K562 (cell line): ENCODE measurements around the gene NRF1. TPM values are rescaled to one million over a fixed set of nuclear protein-coding genes. Genes with fewer than 3 reads are reported as not detected.

Experiments
- ATAC-seq: fragments of 200-7000 bp; cut with Tn5 transposase; 3 replicates; pipeline ENCODE4 v1.9.1; 2020; ENCODE audit warnings: moderate library complexity
- BruUV-seq: library from RNA; stranded (reverse); fragments of 400-500 nt; replicated peaks from 2 replicates; lab custom pipeline; 2021; lab: Mats Ljungman, UMichigan
- CTCF ChIA-PET: fragments of 300-600 bp; formaldehyde crosslinking; extraction: SDS; loops from one replicate; lab custom pipeline; 2021; ENCODE audit warnings: low intra/inter-chr PET ratio; lab: Yijun Ruan, JAX
- POLR2A ChIA-PET: fragments of 300-600, 350-650 bp; sonication (Branson Sonifier 250); formaldehyde crosslinking; extraction: SDS; loops from one replicate; lab custom pipeline; 2021; ENCODE audit warnings: antibody characterized with exemption, inconsistent platforms; lab: Yijun Ruan, JAX
- DNase-seq, 4 experiments: peaks; one replicate each; pipeline versions ENCODE4 v3.0.0 to v3.0.0-alpha.2; 2011 to 2018; ENCODE audit warnings: low spot score in 3 of 4, mixed read lengths in 3 of 4; ENCODE audit errors: extremely low read depth in 1 of 4
- FAIRE-seq: peaks from 2 replicates; lab custom pipeline; 2011; peaks lifted over from hg19 to GRCh38; lab: Jason Lieb, UNC
- H2AFZ ChIP-seq: 2 replicates; pipeline ENCODE4 v1.6.0; 2011; ENCODE audit warnings: low read depth, low read length, control low read depth, inconsistent platforms
- H3K27ac ChIP-seq: fragments of 200-600 bp; 3 replicates; pipeline ENCODE4 v1.8.0; 2011; ENCODE audit warnings: low read depth, mild to moderate bottlenecking, control low read depth, inconsistent platforms, low read length, moderate library complexity, mixed read lengths; ENCODE audit errors: extremely low read depth
- H3K27me3 ChIP-seq, 2 experiments: fragments of 300-600 bp in 1 of 2; 2 replicates in 1 of 2; 3 replicates in 1 of 2; pipeline versions ENCODE4 v1.6.0 to v1.8.0; 2011; ENCODE audit warnings: inconsistent platforms in 2 of 2, low read length in 2 of 2, mild to moderate bottlenecking in 1 of 2, mixed read lengths in 1 of 2, moderate library complexity in 1 of 2; ENCODE audit not compliant: control insufficient read depth in 2 of 2, insufficient read depth in 2 of 2
- H3K36me3 ChIP-seq: fragments of 300-600 bp; 3 replicates; pipeline ENCODE4 v1.8.0; 2011; ENCODE audit warnings: mild to moderate bottlenecking, low read length, inconsistent platforms; ENCODE audit not compliant: control insufficient read depth, insufficient read depth
- H3K4me1 ChIP-seq, 2 experiments: fragments of 200-600 bp in 1 of 2; replicated peaks in 1 of 2; 2 replicates in 1 of 2; 3 replicates in 1 of 2; pipeline versions ENCODE4 v1.5.1 to v1.8.0; 2011; ENCODE audit warnings: inconsistent platforms in 2 of 2, low read length in 2 of 2, mild to moderate bottlenecking in 1 of 2, mixed read lengths in 1 of 2, moderate library complexity in 1 of 2; ENCODE audit not compliant: control insufficient read depth in 2 of 2, insufficient read depth in 2 of 2
- H3K4me2 ChIP-seq: 2 replicates; pipeline ENCODE4 v1.6.1; 2011; ENCODE audit warnings: low read length, control low read depth, inconsistent platforms, mixed read lengths; ENCODE audit not compliant: insufficient read depth
- H3K4me3 ChIP-seq: fragments of 200-600 bp; sonication (generic), shearing (Covaris generic); 2 replicates; pipeline ENCODE4 v1.5.1; 2016; ENCODE audit warnings: control low read depth, inconsistent platforms
- H3K79me2 ChIP-seq: fragments of 200-600 bp; 3 replicates; pipeline ENCODE4 v1.8.0; 2011; ENCODE audit warnings: low read length, inconsistent platforms; ENCODE audit not compliant: control insufficient read depth, insufficient read depth
- H3K9ac ChIP-seq, 2 experiments: 2 replicates each; pipeline versions ENCODE4 v1.6.0 to v1.6.1; 2011; ENCODE audit warnings: low read depth in 2 of 2, low read length in 2 of 2, control low read depth in 1 of 2, inconsistent platforms in 1 of 2, mild to moderate bottlenecking in 1 of 2, mixed read lengths in 1 of 2; ENCODE audit not compliant: insufficient read depth in 1 of 2
- H3K9me1 ChIP-seq: one replicate; pipeline ENCODE4 v1.6.0; 2011; ENCODE audit warnings: inconsistent platforms, mild to moderate bottlenecking, low read length, moderate library complexity; ENCODE audit not compliant: control insufficient read depth, insufficient read depth
- H3K9me3 ChIP-seq: replicated peaks from 2 replicates; pipeline ENCODE4 v1.5.1; 2011; ENCODE audit warnings: low read depth, low read length, inconsistent platforms; ENCODE audit not compliant: control insufficient read depth, insufficient read depth
- H4K20me1 ChIP-seq: replicated peaks from 2 replicates; pipeline ENCODE4 v1.6.1; 2011; ENCODE audit warnings: low read length, inconsistent platforms, mixed read lengths; ENCODE audit not compliant: control insufficient read depth, insufficient read depth
- CREBBP ChIP-seq: IDR thresholded peaks from one replicate; pipeline ENCODE4 v1.6.1; 2012; ENCODE audit warnings: low read depth, mild to moderate bottlenecking, control low read depth, inconsistent platforms, low read length
- CSDE1 ChIP-seq, 2 experiments: fragments of 450-650 bp; IDR thresholded peaks; 2 replicates each; pipeline ENCODE4 v1.6.1; 2016; ENCODE audit warnings: mild to moderate bottlenecking in 1 of 2
- HDAC6 ChIP-seq: IDR thresholded peaks from 2 replicates; pipeline ENCODE4 v1.6.1; 2012; ENCODE audit warnings: low read depth, mild to moderate bottlenecking, control low read depth, inconsistent platforms, low read length, moderate library complexity
- MAZ ChIP-seq, 2 experiments: fragments of 450-650 bp in 1 of 2; sonication (generic) in 1 of 2; formaldehyde crosslinking; IDR thresholded peaks in 1 of 2; conservative IDR thresholded peaks in 1 of 2; 2 replicates each; pipeline versions ENCODE4 v1.4.0 to v1.5.0; 2020; ENCODE audit warnings: mild to moderate bottlenecking in 1 of 2, missing genetic modification reagents in 1 of 2
- MTA1 ChIP-seq: fragments of 450-650 bp; IDR thresholded peaks from 2 replicates; pipeline ENCODE4 v1.6.1; 2017; ENCODE audit warnings: borderline replicate concordance
- PHF21A ChIP-seq: fragments of 450-650 bp; IDR thresholded peaks from 2 replicates; pipeline ENCODE4 v1.6.1; 2017; ENCODE audit warnings: low read depth, borderline replicate concordance
- SMAD1 ChIP-seq: fragments of 150-350 bp; IDR thresholded peaks from 2 replicates; pipeline ENCODE4 v1.6.1; 2014; ENCODE audit warnings: low read length, low read depth; ENCODE audit not compliant: partially characterized antibody
- YY1 ChIP-seq, 3 experiments: IDR thresholded peaks; 2 replicates each; pipeline ENCODE4 v1.6.1; 2011; ENCODE audit warnings: low read length in 2 of 3, mild to moderate bottlenecking in 2 of 3, moderate library complexity in 2 of 3, borderline replicate concordance in 1 of 3, control low read depth in 1 of 3, low read depth in 1 of 3; ENCODE audit not compliant: insufficient read depth in 3 of 3, insufficient replicate concordance in 2 of 3, control insufficient read depth in 1 of 3, insufficient read length in 1 of 3; ENCODE audit errors: extremely low read depth in 1 of 3
- ZNF778 ChIP-seq: fragments of 450-650 bp; formaldehyde crosslinking; IDR thresholded peaks from 2 replicates; pipeline ENCODE4 v1.4.0; 2020; ENCODE audit warnings: mild to moderate bottlenecking, moderate library complexity
- WGBS: fragments of 100-300 bp; shearing (Covaris generic); methylation state at CpG from one replicate; pipeline ENCODE4 v1.1.6; 2016; ENCODE audit warnings: low coverage, mixed read lengths; ENCODE audit not compliant: insufficient coverage; ENCODE audit errors: missing lambda C conversion rate; 5-methylcytosine and 5-hydroxymethylcytosine counted together
- in situ Hi-C: fragments of 300-500 bp; cut with MboI; formaldehyde crosslinking; loops from 4 replicates; pipeline ENCODE4 v1.15.0; 2018; ENCODE audit warnings: inconsistent platforms, mixed read lengths
- intact Hi-C: fragments of 100-400 bp; cut with micrococcal nuclease; formaldehyde crosslinking; loops from 2 replicates; pipeline ENCODE4 v1.14.2; 2022
- polyA plus RNA-seq, 8 experiments: library from polyadenylated mRNA; depleted of rRNA in 4 of 8; stranded (reverse) in 5 of 8; unstranded in 3 of 8; fragments of >200 nt; fragmentation: Nextera tagmentation in 2 of 8; fragmentation: Illumina TruSeq in 1 of 8; extraction: Ambion mirVana in 2 of 8; extraction: Trizol in 1 of 8; gene quantifications; 2 replicates each; pipeline versions ENCODE4 v1.2.1 to v1.2.3, GENCODE V29; 2011 to 2014; ENCODE audit warnings: inconsistent platforms in 1 of 8, missing spikeins in 1 of 8
- total RNA-seq, 7 experiments: library from RNA; depleted of rRNA in 6 of 7; stranded (reverse); fragments of >200 nt in 6 of 7; fragmentation: Illumina TruSeq in 2 of 7; extraction: Trizol in 2 of 7; gene quantifications; 2 replicates each; pipeline versions ENCODE4 v1.2.1 to v1.2.3, GENCODE V29; 2011 to 2021; ENCODE audit warnings: low replicate concordance in 1 of 7
- TF ChIP-seq, protein P1 (sequence below): sonication (generic); formaldehyde crosslinking; IDR thresholded peaks from 2 replicates; pipeline ENCODE4 v1.8.0; 2022; ENCODE audit warnings: missing genetic modification reagents, mild to moderate bottlenecking, moderate library complexity, borderline replicate concordance
- TF ChIP-seq, protein P2 (sequence below): fragments of 250-450 bp; sonication (Bioruptor Pico); IDR thresholded peaks from 2 replicates; pipeline ENCODE4 v1.4.0; 2020; ENCODE audit warnings: mild to moderate bottlenecking, moderate library complexity
- TF ChIP-seq, protein P3 (sequence below): fragments of 450-650 bp; formaldehyde crosslinking; IDR thresholded peaks from 2 replicates; pipeline ENCODE4 v1.4.0; 2022; ENCODE audit warnings: missing genetic modification characterization
- TF ChIP-seq, protein P4 (sequence below): sonication (generic); formaldehyde crosslinking; IDR thresholded peaks from 2 replicates; pipeline ENCODE4 v1.8.0; 2022; ENCODE audit warnings: mild to moderate bottlenecking, missing genetic modification reagents, borderline replicate concordance
- TF ChIP-seq, protein P5 (sequence below): sonication (generic); formaldehyde crosslinking; IDR thresholded peaks from 2 replicates; pipeline ENCODE4 v1.8.1; 2022; ENCODE audit warnings: missing genetic modification reagents

NRF1 gene
- total and polyA plus RNA-seq, 9 of the 15 experiments (the other 6 are each of a cell fraction or from before 2014, with no cell fraction given) = 8.6 to 28.8 (median 20.3) TPM

DNA sequence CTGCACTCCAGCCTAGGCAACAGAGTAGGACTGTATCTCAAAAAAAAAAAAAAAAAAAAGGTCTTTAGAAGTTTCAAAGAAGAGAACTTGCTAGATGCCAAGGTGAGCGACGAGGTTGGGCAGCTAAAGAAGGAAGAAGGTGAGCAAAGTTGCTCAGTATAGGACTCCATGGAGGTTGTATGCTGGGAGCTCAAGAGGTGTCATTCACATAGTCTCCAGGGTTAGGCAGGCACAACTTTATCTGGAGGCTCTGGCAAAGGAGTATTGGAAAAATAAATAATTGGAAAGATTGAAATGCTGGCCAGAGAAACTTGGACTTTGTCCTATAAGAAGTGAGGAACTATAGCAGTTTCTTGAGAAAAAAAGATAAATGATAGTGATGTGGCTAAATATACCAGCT, 74.5 kb downstream of the NRF1 start:
- WGBS = 97% methylated on average over 2 of the region's 2 CpGs
- Histone ChIP-seq H3K9ac (no peak overlapping the region), H3K4me3 (no peak overlapping the region), H3K27me3 (no peaks in the 10 kb centered on the region), H3K9me3 (no peaks in the 10 kb centered on the region), H3K4me2 (no peak overlapping the region), H3K36me3 (peaks cover 6% of the 10 kb centered on the region; the same call in 1 of the 3 replicates), H3K9me1 (no peaks in the 10 kb centered on the region), H2AFZ (no peak overlapping the region), H3K27ac (no peak overlapping the region), H3K79me2 (no peaks in the 10 kb centered on the region), H4K20me1 (no peaks in the 10 kb centered on the region), H3K4me1 (no peaks in the 10 kb centered on the region)
- ATAC-seq = no peak
- no peak for DNase-seq
- no peak for FAIRE-seq
- CTCF ChIA-PET = no interaction called here
- in situ Hi-C loops (no loop called here), intact Hi-C loops (no loop called here)
- BruUV-seq = no TSS peak
- POLR2A ChIA-PET = interaction anchor here (1.2 kb wide), 1 partner anchor 12 kb away, joined by 4 read pairs; no protein-coding TSS in a partner anchor
- TF ChIP-seq HDAC6 = no peak
- TF ChIP-seq, protein P1, sequence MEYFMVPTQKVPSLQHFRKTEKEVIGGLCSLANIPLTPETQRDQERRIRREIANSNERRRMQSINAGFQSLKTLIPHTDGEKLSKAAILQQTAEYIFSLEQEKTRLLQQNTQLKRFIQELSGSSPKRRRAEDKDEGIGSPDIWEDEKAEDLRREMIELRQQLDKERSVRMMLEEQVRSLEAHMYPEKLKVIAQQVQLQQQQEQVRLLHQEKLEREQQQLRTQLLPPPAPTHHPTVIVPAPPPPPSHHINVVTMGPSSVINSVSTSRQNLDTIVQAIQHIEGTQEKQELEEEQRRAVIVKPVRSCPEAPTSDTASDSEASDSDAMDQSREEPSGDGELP (CRISPR knock-in tag) = no peak
- TF ChIP-seq, protein P2, sequence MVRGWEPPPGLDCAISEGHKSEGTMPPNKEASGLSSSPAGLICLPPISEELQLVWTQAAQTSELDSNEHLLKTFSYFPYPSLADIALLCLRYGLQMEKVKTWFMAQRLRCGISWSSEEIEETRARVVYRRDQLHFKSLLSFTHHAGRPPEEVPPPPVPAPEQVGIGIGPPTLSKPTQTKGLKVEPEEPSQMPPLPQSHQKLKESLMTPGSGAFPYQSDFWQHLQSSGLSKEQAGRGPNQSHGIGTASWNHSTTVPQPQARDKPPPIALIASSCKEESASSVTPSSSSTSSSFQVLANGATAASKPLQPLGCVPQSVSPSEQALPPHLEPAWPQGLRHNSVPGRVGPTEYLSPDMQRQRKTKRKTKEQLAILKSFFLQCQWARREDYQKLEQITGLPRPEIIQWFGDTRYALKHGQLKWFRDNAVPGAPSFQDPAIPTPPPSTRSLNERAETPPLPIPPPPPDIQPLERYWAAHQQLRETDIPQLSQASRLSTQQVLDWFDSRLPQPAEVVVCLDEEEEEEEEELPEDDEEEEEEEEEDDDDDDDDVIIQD (CRISPR knock-in tag) = no peak
- TF ChIP-seq, protein P3, sequence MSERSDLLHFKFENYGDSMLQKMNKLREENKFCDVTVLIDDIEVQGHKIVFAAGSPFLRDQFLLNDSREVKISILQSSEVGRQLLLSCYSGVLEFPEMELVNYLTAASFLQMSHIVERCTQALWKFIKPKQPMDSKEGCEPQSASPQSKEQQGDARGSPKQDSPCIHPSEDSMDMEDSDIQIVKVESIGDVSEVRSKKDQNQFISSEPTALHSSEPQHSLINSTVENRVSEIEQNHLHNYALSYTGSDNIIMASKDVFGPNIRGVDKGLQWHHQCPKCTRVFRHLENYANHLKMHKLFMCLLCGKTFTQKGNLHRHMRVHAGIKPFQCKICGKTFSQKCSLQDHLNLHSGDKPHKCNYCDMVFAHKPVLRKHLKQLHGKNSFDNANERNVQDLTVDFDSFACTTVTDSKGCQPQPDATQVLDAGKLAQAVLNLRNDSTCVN (CRISPR knock-in tag) = no peak
- TF ChIP-seq ZNF778 (CRISPR knock-in tag) = no peak
- no peak for TF ChIP-seq CSDE1 (IDR thresholded peaks at IDR 0.05)
- no peak for TF ChIP-seq CREBBP
- no peak for TF ChIP-seq PHF21A
- TF ChIP-seq, protein P4, sequence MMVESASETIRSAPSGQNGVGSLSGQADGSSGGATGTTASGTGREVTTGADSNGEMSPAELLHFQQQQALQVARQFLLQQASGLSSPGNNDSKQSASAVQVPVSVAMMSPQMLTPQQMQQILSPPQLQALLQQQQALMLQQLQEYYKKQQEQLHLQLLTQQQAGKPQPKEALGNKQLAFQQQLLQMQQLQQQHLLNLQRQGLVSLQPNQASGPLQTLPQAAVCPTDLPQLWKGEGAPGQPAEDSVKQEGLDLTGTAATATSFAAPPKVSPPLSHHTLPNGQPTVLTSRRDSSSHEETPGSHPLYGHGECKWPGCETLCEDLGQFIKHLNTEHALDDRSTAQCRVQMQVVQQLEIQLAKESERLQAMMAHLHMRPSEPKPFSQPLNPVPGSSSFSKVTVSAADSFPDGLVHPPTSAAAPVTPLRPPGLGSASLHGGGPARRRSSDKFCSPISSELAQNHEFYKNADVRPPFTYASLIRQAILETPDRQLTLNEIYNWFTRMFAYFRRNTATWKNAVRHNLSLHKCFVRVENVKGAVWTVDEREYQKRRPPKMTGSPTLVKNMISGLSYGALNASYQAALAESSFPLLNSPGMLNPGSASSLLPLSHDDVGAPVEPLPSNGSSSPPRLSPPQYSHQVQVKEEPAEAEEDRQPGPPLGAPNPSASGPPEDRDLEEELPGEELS (CRISPR knock-in tag) = no peak
- TF ChIP-seq MAZ (CRISPR knock-in tag; conservative IDR thresholded peaks at IDR 0.05 in 1 of 2, IDR thresholded peaks at IDR 0.05 in 1 of 2) = no peak
- TF ChIP-seq, protein P5, sequence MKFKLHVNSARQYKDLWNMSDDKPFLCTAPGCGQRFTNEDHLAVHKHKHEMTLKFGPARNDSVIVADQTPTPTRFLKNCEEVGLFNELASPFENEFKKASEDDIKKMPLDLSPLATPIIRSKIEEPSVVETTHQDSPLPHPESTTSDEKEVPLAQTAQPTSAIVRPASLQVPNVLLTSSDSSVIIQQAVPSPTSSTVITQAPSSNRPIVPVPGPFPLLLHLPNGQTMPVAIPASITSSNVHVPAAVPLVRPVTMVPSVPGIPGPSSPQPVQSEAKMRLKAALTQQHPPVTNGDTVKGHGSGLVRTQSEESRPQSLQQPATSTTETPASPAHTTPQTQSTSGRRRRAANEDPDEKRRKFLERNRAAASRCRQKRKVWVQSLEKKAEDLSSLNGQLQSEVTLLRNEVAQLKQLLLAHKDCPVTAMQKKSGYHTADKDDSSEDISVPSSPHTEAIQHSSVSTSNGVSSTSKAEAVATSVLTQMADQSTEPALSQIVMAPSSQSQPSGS (CRISPR knock-in tag) = no peak
- TF ChIP-seq MTA1 = no peak
- TF ChIP-seq YY1 (IDR thresholded peaks at IDR 0.05; ENCODE audit: borderline replicate concordance in 1 of 3, control insufficient read depth in 1 of 3, extremely low read depth in 1 of 3, insufficient read depth in 3 of 3, insufficient read length in 1 of 3, insufficient replicate concordance in 2 of 3, low read depth in 1 of 3, low read length in 2 of 3) = no peak
- no peak for TF ChIP-seq SMAD1
